K562 (cell line): ENCODE results near the gene LIN28B. TPM values are rescaled to one million over a fixed set of nuclear protein-coding genes. Genes with fewer than 3 reads are reported as not detected.

Source experiments
- ATAC-seq: fragments of 200-7000 bp; cut with Tn5 transposase; 3 replicates; pipeline ENCODE4 v1.9.1; 2020; ENCODE audit warnings: moderate library complexity
- BruUV-seq: library from RNA; stranded (reverse); fragments of 400-500 nt; replicated peaks from 2 replicates; lab custom pipeline; 2021; lab: Mats Ljungman, UMichigan
- CTCF ChIA-PET: fragments of 300-600 bp; formaldehyde crosslinking; extraction: SDS; loops from one replicate; lab custom pipeline; 2021; ENCODE audit warnings: low intra/inter-chr PET ratio; lab: Yijun Ruan, JAX
- POLR2A ChIA-PET: fragments of 300-600, 350-650 bp; sonication (Branson Sonifier 250); formaldehyde crosslinking; extraction: SDS; loops from one replicate; lab custom pipeline; 2021; ENCODE audit warnings: antibody characterized with exemption, inconsistent platforms; lab: Yijun Ruan, JAX
- DNase-seq, 4 experiments: peaks; one replicate each; pipeline versions ENCODE4 v3.0.0 to v3.0.0-alpha.2; 2011 to 2018; ENCODE audit warnings: low spot score in 3 of 4, mixed read lengths in 3 of 4; ENCODE audit errors: extremely low read depth in 1 of 4
- FAIRE-seq: peaks from 2 replicates; lab custom pipeline; 2011; peaks lifted over from hg19 to GRCh38; lab: Jason Lieb, UNC
- H2AFZ ChIP-seq: 2 replicates; pipeline ENCODE4 v1.6.0; 2011; ENCODE audit warnings: low read depth, low read length, control low read depth, inconsistent platforms
- H3K27ac ChIP-seq: fragments of 200-600 bp; 3 replicates; pipeline ENCODE4 v1.8.0; 2011; ENCODE audit warnings: low read depth, mild to moderate bottlenecking, control low read depth, inconsistent platforms, low read length, moderate library complexity, mixed read lengths; ENCODE audit errors: extremely low read depth
- H3K27me3 ChIP-seq, 2 experiments: fragments of 300-600 bp in 1 of 2; 2 replicates in 1 of 2; 3 replicates in 1 of 2; pipeline versions ENCODE4 v1.6.0 to v1.8.0; 2011; ENCODE audit warnings: inconsistent platforms in 2 of 2, low read length in 2 of 2, mild to moderate bottlenecking in 1 of 2, mixed read lengths in 1 of 2, moderate library complexity in 1 of 2; ENCODE audit not compliant: control insufficient read depth in 2 of 2, insufficient read depth in 2 of 2
- H3K36me3 ChIP-seq: fragments of 300-600 bp; 3 replicates; pipeline ENCODE4 v1.8.0; 2011; ENCODE audit warnings: mild to moderate bottlenecking, low read length, inconsistent platforms; ENCODE audit not compliant: control insufficient read depth, insufficient read depth
- H3K4me1 ChIP-seq, 2 experiments: fragments of 200-600 bp in 1 of 2; replicated peaks in 1 of 2; 2 replicates in 1 of 2; 3 replicates in 1 of 2; pipeline versions ENCODE4 v1.5.1 to v1.8.0; 2011; ENCODE audit warnings: inconsistent platforms in 2 of 2, low read length in 2 of 2, mild to moderate bottlenecking in 1 of 2, mixed read lengths in 1 of 2, moderate library complexity in 1 of 2; ENCODE audit not compliant: control insufficient read depth in 2 of 2, insufficient read depth in 2 of 2
- H3K4me2 ChIP-seq: 2 replicates; pipeline ENCODE4 v1.6.1; 2011; ENCODE audit warnings: low read length, control low read depth, inconsistent platforms, mixed read lengths; ENCODE audit not compliant: insufficient read depth
- H3K4me3 ChIP-seq: fragments of 200-600 bp; sonication (generic), shearing (Covaris generic); 2 replicates; pipeline ENCODE4 v1.5.1; 2016; ENCODE audit warnings: control low read depth, inconsistent platforms
- H3K79me2 ChIP-seq: fragments of 200-600 bp; 3 replicates; pipeline ENCODE4 v1.8.0; 2011; ENCODE audit warnings: low read length, inconsistent platforms; ENCODE audit not compliant: control insufficient read depth, insufficient read depth
- H3K9ac ChIP-seq, 2 experiments: 2 replicates each; pipeline versions ENCODE4 v1.6.0 to v1.6.1; 2011; ENCODE audit warnings: low read depth in 2 of 2, low read length in 2 of 2, control low read depth in 1 of 2, inconsistent platforms in 1 of 2, mild to moderate bottlenecking in 1 of 2, mixed read lengths in 1 of 2; ENCODE audit not compliant: insufficient read depth in 1 of 2
- H3K9me1 ChIP-seq: one replicate; pipeline ENCODE4 v1.6.0; 2011; ENCODE audit warnings: inconsistent platforms, mild to moderate bottlenecking, low read length, moderate library complexity; ENCODE audit not compliant: control insufficient read depth, insufficient read depth
- H3K9me3 ChIP-seq: replicated peaks from 2 replicates; pipeline ENCODE4 v1.5.1; 2011; ENCODE audit warnings: low read depth, low read length, inconsistent platforms; ENCODE audit not compliant: control insufficient read depth, insufficient read depth
- H4K20me1 ChIP-seq: replicated peaks from 2 replicates; pipeline ENCODE4 v1.6.1; 2011; ENCODE audit warnings: low read length, inconsistent platforms, mixed read lengths; ENCODE audit not compliant: control insufficient read depth, insufficient read depth
- ARNT ChIP-seq, 2 experiments: fragments of 450-650 bp; IDR thresholded peaks; 2 replicates each; pipeline ENCODE4 v1.6.1; 2016; ENCODE audit warnings: mild to moderate bottlenecking in 1 of 2
- ATF1 ChIP-seq, 2 experiments: fragments of 450-650 bp in 1 of 2; IDR thresholded peaks; 2 replicates each; pipeline ENCODE4 v1.6.1; 2016; ENCODE audit warnings: missing compliant biosample characterization in 1 of 2, missing genetic modification characterization in 1 of 2
- C11orf30 ChIP-seq: fragments of 450-650 bp; IDR thresholded peaks from 2 replicates; pipeline ENCODE4 v1.6.1; 2016; ENCODE audit warnings: low read depth, mild to moderate bottlenecking
- CBX1 ChIP-seq: sonication (generic); IDR thresholded peaks from 2 replicates; pipeline ENCODE4 v1.6.1; 2016; ENCODE audit warnings: antibody characterized with exemption, low read depth, mild to moderate bottlenecking
- CHD1 ChIP-seq: fragments of 200-600 bp; sonication (generic); IDR thresholded peaks from one replicate; pipeline ENCODE4 v1.6.1; 2012; ENCODE audit warnings: mild to moderate bottlenecking, moderate library complexity, low read length, inconsistent platforms
- E2F3 ChIP-seq: fragments of 250-450 bp; sonication (Bioruptor Pico); IDR thresholded peaks from 2 replicates; pipeline ENCODE4 v1.4.0; 2020; ENCODE audit warnings: mild to moderate bottlenecking
- FOS ChIP-seq: IDR thresholded peaks from 3 replicates; pipeline ENCODE4 v1.6.1; 2011; ENCODE audit not compliant: insufficient read length; ENCODE audit errors: extremely low read depth
- FOSL1 ChIP-seq: fragments of 200-800 bp; sonication (Bioruptor generic); conservative IDR thresholded peaks from 2 replicates; pipeline ENCODE4 v1.6.1; 2016; ENCODE audit warnings: missing genetic modification characterization, missing compliant biosample characterization
- GTF2E2 ChIP-seq: fragments of 200-800 bp; sonication (Bioruptor generic); IDR thresholded peaks from 2 replicates; pipeline ENCODE4 v1.6.1; 2016; ENCODE audit warnings: missing genetic modification characterization, missing compliant biosample characterization
- IRF9 ChIP-seq: fragments of 450-650 bp; IDR thresholded peaks from 2 replicates; pipeline ENCODE4 v1.6.1; 2016; ENCODE audit warnings: missing biosample characterization, missing genetic modification characterization
- KDM1A ChIP-seq, 2 experiments: fragments of 450-650 bp; IDR thresholded peaks; 2 replicates each; pipeline ENCODE4 v1.6.1; 2016; ENCODE audit warnings: mild to moderate bottlenecking in 2 of 2
- KLF16 ChIP-seq: IDR thresholded peaks from 2 replicates; pipeline ENCODE4 v1.6.1; 2016; ENCODE audit warnings: antibody characterized with exemption
- MEF2D ChIP-seq: conservative IDR thresholded peaks from 2 replicates; pipeline ENCODE4 v1.6.1; 2016; ENCODE audit warnings: low read depth, missing genetic modification characterization, missing compliant biosample characterization
- MTA2 ChIP-seq: fragments of 450-650 bp; IDR thresholded peaks from 2 replicates; pipeline ENCODE4 v1.6.1; 2016; ENCODE audit warnings: low read depth
- NFRKB ChIP-seq: fragments of 450-650 bp; IDR thresholded peaks from 2 replicates; pipeline ENCODE4 v1.6.1; 2016; ENCODE audit warnings: low read depth
- TCF3 ChIP-seq: sonication (generic); formaldehyde crosslinking; IDR thresholded peaks from 2 replicates; pipeline ENCODE4 v1.4.0; 2020; ENCODE audit warnings: mild to moderate bottlenecking, missing genetic modification reagents
- in situ Hi-C: fragments of 300-500 bp; cut with MboI; formaldehyde crosslinking; loops from 4 replicates; pipeline ENCODE4 v1.15.0; 2018; ENCODE audit warnings: inconsistent platforms, mixed read lengths
- intact Hi-C: fragments of 100-400 bp; cut with micrococcal nuclease; formaldehyde crosslinking; loops from 2 replicates; pipeline ENCODE4 v1.14.2; 2022
- polyA plus RNA-seq, 8 experiments: library from polyadenylated mRNA; depleted of rRNA in 4 of 8; stranded (reverse) in 5 of 8; unstranded in 3 of 8; fragments of >200 nt; fragmentation: Nextera tagmentation in 2 of 8; fragmentation: Illumina TruSeq in 1 of 8; extraction: Ambion mirVana in 2 of 8; extraction: Trizol in 1 of 8; gene quantifications; 2 replicates each; pipeline versions ENCODE4 v1.2.1 to v1.2.3, GENCODE V29; 2011 to 2014; ENCODE audit warnings: inconsistent platforms in 1 of 8, missing spikeins in 1 of 8
- total RNA-seq, 7 experiments: library from RNA; depleted of rRNA in 6 of 7; stranded (reverse); fragments of >200 nt in 6 of 7; fragmentation: Illumina TruSeq in 2 of 7; extraction: Trizol in 2 of 7; gene quantifications; 2 replicates each; pipeline versions ENCODE4 v1.2.1 to v1.2.3, GENCODE V29; 2011 to 2021; ENCODE audit warnings: low replicate concordance in 1 of 7
- TF ChIP-seq, protein P1 (sequence below): fragments of 250-450 bp; sonication (Bioruptor Pico); IDR thresholded peaks from 2 replicates; pipeline ENCODE4 v1.5.0; 2021; ENCODE audit warnings: mild to moderate bottlenecking, moderate library complexity
- TF ChIP-seq, protein P2 (sequence below): sonication (generic); formaldehyde crosslinking; IDR thresholded peaks from 2 replicates; pipeline ENCODE4 v1.8.0; 2022; ENCODE audit warnings: missing genetic modification reagents, mild to moderate bottlenecking, moderate library complexity, borderline replicate concordance
- TF ChIP-seq, protein P3 (sequence below): fragments of 450-650 bp; conservative IDR thresholded peaks from 2 replicates; pipeline ENCODE4 v1.6.1; 2016; ENCODE audit warnings: missing genetic modification characterization, low read depth, mild to moderate bottlenecking, missing compliant biosample characterization, moderate library complexity

LIN28B gene
- total and polyA plus RNA-seq, 9 of the 15 experiments (the other 6 are each of a cell fraction or from before 2014, with no cell fraction given): 20.9 to 77.3 (median 42.1) TPM

DNA sequence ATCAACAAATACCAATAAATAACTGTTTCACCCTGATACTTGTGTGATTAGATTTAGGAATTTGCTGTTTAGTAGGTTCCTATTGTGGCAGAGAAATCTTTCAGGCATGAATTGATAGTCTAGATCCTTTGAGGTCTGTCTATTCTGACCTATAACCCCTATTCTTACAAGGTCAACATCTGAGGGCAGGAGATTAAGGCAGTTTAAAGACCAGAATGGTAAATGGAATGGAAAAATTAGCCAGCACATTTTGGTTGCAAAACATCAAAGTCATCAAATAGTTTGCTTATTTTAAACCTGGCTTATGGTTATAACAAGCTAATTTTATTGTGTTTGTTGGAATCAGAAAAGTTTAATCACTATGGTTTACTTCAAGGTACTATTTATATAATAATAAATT lies 78.4 kb downstream of the LIN28B start:
- H4K20me1 ChIP-seq: no peaks in the 10 kb centered on the region
- in situ Hi-C loops (no loop called here), intact Hi-C loops (no loop called here)
- FAIRE-seq (peak; percentile 66), ATAC-seq (peak; percentile 61), DNase-seq (peak in 3 of 4 experiments; percentile 18 to 68 (median 32))
- no peaks in the 10 kb centered on the region for H3K9me1 ChIP-seq
- no peak overlapping the region for H3K4me3 ChIP-seq
- no peaks in the 10 kb centered on the region for H3K27me3 ChIP-seq
- no peak overlapping the region for H3K9ac ChIP-seq
- no TSS peak for BruUV-seq
- POLR2A ChIA-PET: no interaction called here
- H3K36me3 ChIP-seq: peaks cover 5% of the 10 kb centered on the region; the same call in 1 of the 3 replicates
- no peak overlapping the region for H2AFZ ChIP-seq
- H3K4me1 ChIP-seq: 0 out of 5 replicates have a peak, but pooled peaks cover 0 to 3% of the 10 kb centered on the region in 2 experiments
- CTCF ChIA-PET: interaction anchor here (0.6 kb wide), 1 partner anchor 169 kb away, joined by 3 read pairs; no protein-coding TSS in a partner anchor
- H3K79me2 ChIP-seq: 0 out of 3 replicates have a peak, but pooled peaks cover 7% of the 10 kb centered on the region
- H3K4me2 ChIP-seq: no peak overlapping the region
- no peak overlapping the region for H3K27ac ChIP-seq
- no peaks in the 10 kb centered on the region for H3K9me3 ChIP-seq
- TF ChIP-seq FOS (no peak), KLF16 (no peak), C11orf30 (no peak), E2F3 (no peak), CHD1 (no peak), ATF1 (CRISPR knock-in tag; IDR thresholded peaks at IDR 0.05) (no peak), ATF1 (tag; IDR thresholded peaks at IDR 0.05) (no peak), CBX1 (no peak), MEF2D (tag) (no peak), NFRKB (no peak), MTA2 (peak; percentile 52), TCF3 (CRISPR knock-in tag) (peak; percentile 80), KDM1A (IDR thresholded peaks at IDR 0.05) (peak; percentile 94 to 95), FOSL1 (no peak), ARNT (IDR thresholded peaks at IDR 0.05) (no peak), GTF2E2 (tag) (no peak), IRF9 (tag) (no peak)
- TF ChIP-seq, protein P1, sequence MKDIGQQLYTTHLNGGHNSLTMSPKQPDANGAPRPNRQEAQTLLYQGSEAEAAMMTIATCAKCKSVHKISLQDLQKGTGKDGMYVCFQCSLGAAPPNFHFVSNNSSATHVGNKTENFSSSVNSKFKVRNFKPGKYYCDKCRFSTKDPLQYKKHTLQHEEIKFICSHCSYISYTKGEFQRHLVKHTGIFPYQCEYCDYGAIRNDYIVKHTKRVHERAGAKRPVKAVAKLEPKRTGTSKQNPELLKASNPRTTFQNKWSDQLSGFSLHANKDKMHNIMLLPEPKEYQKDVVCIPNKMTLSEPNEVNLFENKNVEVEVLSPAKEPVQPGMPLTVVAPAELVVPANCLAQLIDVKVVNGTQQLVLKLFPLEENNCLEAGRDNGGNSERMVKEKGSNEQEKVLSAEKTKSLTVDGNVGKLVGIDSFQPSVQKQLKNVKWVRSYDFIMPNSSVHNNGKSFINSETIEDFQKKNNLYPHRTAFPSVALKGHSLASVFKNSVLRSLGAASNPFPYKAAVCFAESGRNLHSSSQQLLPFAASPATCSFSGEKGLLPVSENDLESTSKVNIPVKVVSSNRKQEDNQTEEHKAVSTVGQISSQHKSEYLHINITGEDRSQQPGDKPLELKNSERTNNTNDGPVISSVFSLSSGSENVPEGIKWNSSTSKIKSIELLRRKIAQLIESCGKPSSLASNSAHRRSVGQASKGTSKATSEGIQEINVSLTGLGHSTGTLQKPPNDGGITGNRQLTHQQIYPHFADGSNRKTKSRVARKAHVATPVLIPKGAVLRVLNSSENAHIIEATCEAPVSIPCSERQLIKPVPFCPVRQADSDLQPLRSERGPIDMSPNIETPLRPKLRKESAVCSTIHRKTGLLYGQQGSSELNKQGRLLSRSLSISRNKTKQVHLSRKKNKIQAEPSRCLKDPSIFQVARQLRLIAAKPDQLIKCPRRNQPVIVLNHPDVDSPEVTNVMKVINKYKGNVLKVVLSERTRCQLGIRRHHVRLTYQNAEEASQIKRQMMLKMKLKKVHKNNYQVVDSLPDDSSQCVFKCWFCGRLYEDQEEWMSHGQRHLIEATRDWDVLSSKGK (CRISPR knock-in tag): no peak
- TF ChIP-seq, protein P2, sequence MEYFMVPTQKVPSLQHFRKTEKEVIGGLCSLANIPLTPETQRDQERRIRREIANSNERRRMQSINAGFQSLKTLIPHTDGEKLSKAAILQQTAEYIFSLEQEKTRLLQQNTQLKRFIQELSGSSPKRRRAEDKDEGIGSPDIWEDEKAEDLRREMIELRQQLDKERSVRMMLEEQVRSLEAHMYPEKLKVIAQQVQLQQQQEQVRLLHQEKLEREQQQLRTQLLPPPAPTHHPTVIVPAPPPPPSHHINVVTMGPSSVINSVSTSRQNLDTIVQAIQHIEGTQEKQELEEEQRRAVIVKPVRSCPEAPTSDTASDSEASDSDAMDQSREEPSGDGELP (CRISPR knock-in tag): no peak
- TF ChIP-seq, protein P3, sequence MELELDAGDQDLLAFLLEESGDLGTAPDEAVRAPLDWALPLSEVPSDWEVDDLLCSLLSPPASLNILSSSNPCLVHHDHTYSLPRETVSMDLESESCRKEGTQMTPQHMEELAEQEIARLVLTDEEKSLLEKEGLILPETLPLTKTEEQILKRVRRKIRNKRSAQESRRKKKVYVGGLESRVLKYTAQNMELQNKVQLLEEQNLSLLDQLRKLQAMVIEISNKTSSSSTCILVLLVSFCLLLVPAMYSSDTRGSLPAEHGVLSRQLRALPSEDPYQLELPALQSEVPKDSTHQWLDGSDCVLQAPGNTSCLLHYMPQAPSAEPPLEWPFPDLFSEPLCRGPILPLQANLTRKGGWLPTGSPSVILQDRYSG (tag): no peak
